Liver (tissue), 9 donors: ENCODE measurements around the gene AMZ1. TPM values are rescaled to one million over a fixed set of nuclear protein-coding genes. Genes with fewer than 3 reads are reported as not detected.

Source experiments
- DNase-seq: peaks from one replicate; pipeline ENCODE4 v3.0.0-alpha.2; 2017; ENCODE audit warnings: low spot score
- H3K27ac ChIP-seq, 2 donors: one replicate each; pipeline ENCODE4 v1.7.0; 2013; ENCODE audit warnings: inconsistent platforms in 2 of 2, low read length in 2 of 2, control low read depth in 1 of 2, low read depth in 1 of 2, mild to moderate bottlenecking in 1 of 2
- H3K27me3 ChIP-seq, 4 donors: one replicate each; pipeline versions ENCODE4 v1.6.1 to v1.7.0; 2013; ENCODE audit warnings: low read length in 3 of 4, inconsistent platforms in 1 of 4, mild to moderate bottlenecking in 1 of 4, moderate library complexity in 1 of 4; ENCODE audit not compliant: control insufficient read depth in 4 of 4, insufficient read depth in 4 of 4
- H3K36me3 ChIP-seq, 4 donors: one replicate each; pipeline versions ENCODE4 v1.6.1 to v1.7.0; 2013; ENCODE audit warnings: low read length in 3 of 4, mild to moderate bottlenecking in 3 of 4, low read depth in 1 of 4, moderate library complexity in 1 of 4; ENCODE audit not compliant: control insufficient read depth in 4 of 4, insufficient read depth in 3 of 4
- H3K4me1 ChIP-seq, 4 donors: one replicate each; pipeline versions ENCODE4 v1.6.1 to v1.7.0; 2013; ENCODE audit warnings: low read length in 3 of 4, mild to moderate bottlenecking in 3 of 4, moderate library complexity in 1 of 4; ENCODE audit not compliant: control insufficient read depth in 4 of 4, insufficient read depth in 4 of 4
- H3K4me3 ChIP-seq, 3 donors: one replicate each; pipeline versions ENCODE4 v1.6.1 to v1.7.0; 2013; ENCODE audit warnings: low read length in 3 of 3, control low read depth in 1 of 3, low read depth in 1 of 3, mild to moderate bottlenecking in 1 of 3
- H3K9ac ChIP-seq, 2 donors: one replicate each; pipeline ENCODE4 v1.7.0; 2013; ENCODE audit warnings: low read length in 2 of 2, mild to moderate bottlenecking in 2 of 2, moderate library complexity in 2 of 2, control low read depth in 1 of 2, low read depth in 1 of 2
- H3K9me3 ChIP-seq, 4 donors: one replicate each; pipeline versions ENCODE4 v1.6.1 to v1.7.0; 2013; ENCODE audit warnings: low read length in 3 of 4; ENCODE audit not compliant: control insufficient read depth in 4 of 4
- EGR1 ChIP-seq, 2 donors: IDR thresholded peaks; 2 replicates each; pipeline ENCODE4 v1.6.1; 2016 to 2018; ENCODE audit warnings: antibody characterized with exemption in 2 of 2, low read depth in 2 of 2
- FOXA1 ChIP-seq: IDR thresholded peaks from 2 replicates; pipeline ENCODE4 v1.6.1; 2016; ENCODE audit warnings: antibody characterized with exemption
- FOXA2 ChIP-seq: IDR thresholded peaks from 2 replicates; pipeline ENCODE4 v1.6.1; 2016; ENCODE audit warnings: antibody characterized with exemption
- GABPA ChIP-seq, 2 donors: IDR thresholded peaks in 1 of 2; conservative IDR thresholded peaks in 1 of 2; 2 replicates each; pipeline ENCODE4 v1.6.1; 2016; ENCODE audit warnings: antibody characterized with exemption in 2 of 2, mild to moderate bottlenecking in 1 of 2, moderate library complexity in 1 of 2
- HNF4A ChIP-seq, 2 donors: conservative IDR thresholded peaks; 2 replicates each; pipeline ENCODE4 v1.6.1; 2016; ENCODE audit warnings: antibody characterized with exemption in 2 of 2, mild to moderate bottlenecking in 2 of 2
- NR2F2 ChIP-seq: IDR thresholded peaks from 2 replicates; pipeline ENCODE4 v1.6.1; 2016; ENCODE audit warnings: antibody characterized with exemption
- RAD21 ChIP-seq, 2 donors: IDR thresholded peaks; 2 replicates each; pipeline ENCODE4 v1.6.1; 2016; ENCODE audit warnings: antibody characterized with exemption in 2 of 2, mild to moderate bottlenecking in 2 of 2
- RXRA ChIP-seq, 2 donors: IDR thresholded peaks; 2 replicates each; pipeline ENCODE4 v1.6.1; 2017 to 2018; ENCODE audit warnings: antibody characterized with exemption in 2 of 2, mild to moderate bottlenecking in 1 of 2
- SP1 ChIP-seq: IDR thresholded peaks from 2 replicates; pipeline ENCODE4 v1.6.1; 2018; ENCODE audit warnings: antibody characterized with exemption, mild to moderate bottlenecking
- TAF1 ChIP-seq: conservative IDR thresholded peaks from 2 replicates; pipeline ENCODE4 v1.6.1; 2016; ENCODE audit warnings: antibody characterized with exemption, mild to moderate bottlenecking
- YY1 ChIP-seq: IDR thresholded peaks from 2 replicates; pipeline ENCODE4 v1.6.1; 2016; ENCODE audit warnings: antibody characterized with exemption, mild to moderate bottlenecking
- WGBS: extraction: QIAGEN DNeasy Blood & Tissue Kit; methylation state at CpG from one replicate; pipeline ENCODE4 v1.1.7; 2013; 5-methylcytosine and 5-hydroxymethylcytosine counted together
- polyA plus RNA-seq, 2 donors: library from polyadenylated mRNA; stranded (reverse) in 1 of 2; unstranded in 1 of 2; fragments of 200-250 nt in 1 of 2; fragments of >200 nt in 1 of 2; fragmentation: Nextera tagmentation in 1 of 2; extraction: Ambion mirVana in 1 of 2; gene quantifications; one replicate each; pipeline versions ENCODE4 v1.2.1 to v1.2.3, GENCODE V29; 2013 to 2015
- total RNA-seq, 2 donors: library from RNA; depleted of rRNA; stranded (reverse); fragments of >200 nt; gene quantifications; one replicate each; pipeline ENCODE4 v1.2.3, GENCODE V29; 2014
- TF ChIP-seq, protein P1 (sequence below): IDR thresholded peaks from 2 replicates; pipeline ENCODE4 v1.6.1; 2016; ENCODE audit warnings: antibody characterized with exemption
- TF ChIP-seq, protein P2 (sequence below): IDR thresholded peaks from 2 replicates; pipeline ENCODE4 v1.6.1; 2016; ENCODE audit warnings: antibody characterized with exemption, mild to moderate bottlenecking
- TF ChIP-seq, protein P3 (sequence below): IDR thresholded peaks from 2 replicates; pipeline ENCODE4 v1.6.1; 2016; ENCODE audit warnings: antibody characterized with exemption
- TF ChIP-seq, protein P4 (sequence below): IDR thresholded peaks from 2 replicates; pipeline ENCODE4 v1.6.1; 2016; ENCODE audit warnings: antibody characterized with exemption
- TF ChIP-seq, protein P5 (sequence below): fragments of 150-350 bp; IDR thresholded peaks from 2 replicates; pipeline ENCODE4 v1.5.1; 2017; ENCODE audit warnings: improper control_type of control experiment, low read depth, low read length; ENCODE audit not compliant: missing input control
- donor health status: healthy.
- donor health status: healthy.
- donor health status: healthy.
- donor health status: healthy.
- donor health status: healthy.

The AMZ1 gene
- total and polyA plus RNA-seq, 4 donors: 0.10 to 1.3 (median 1.1) TPM; not detected in 1

DNA sequence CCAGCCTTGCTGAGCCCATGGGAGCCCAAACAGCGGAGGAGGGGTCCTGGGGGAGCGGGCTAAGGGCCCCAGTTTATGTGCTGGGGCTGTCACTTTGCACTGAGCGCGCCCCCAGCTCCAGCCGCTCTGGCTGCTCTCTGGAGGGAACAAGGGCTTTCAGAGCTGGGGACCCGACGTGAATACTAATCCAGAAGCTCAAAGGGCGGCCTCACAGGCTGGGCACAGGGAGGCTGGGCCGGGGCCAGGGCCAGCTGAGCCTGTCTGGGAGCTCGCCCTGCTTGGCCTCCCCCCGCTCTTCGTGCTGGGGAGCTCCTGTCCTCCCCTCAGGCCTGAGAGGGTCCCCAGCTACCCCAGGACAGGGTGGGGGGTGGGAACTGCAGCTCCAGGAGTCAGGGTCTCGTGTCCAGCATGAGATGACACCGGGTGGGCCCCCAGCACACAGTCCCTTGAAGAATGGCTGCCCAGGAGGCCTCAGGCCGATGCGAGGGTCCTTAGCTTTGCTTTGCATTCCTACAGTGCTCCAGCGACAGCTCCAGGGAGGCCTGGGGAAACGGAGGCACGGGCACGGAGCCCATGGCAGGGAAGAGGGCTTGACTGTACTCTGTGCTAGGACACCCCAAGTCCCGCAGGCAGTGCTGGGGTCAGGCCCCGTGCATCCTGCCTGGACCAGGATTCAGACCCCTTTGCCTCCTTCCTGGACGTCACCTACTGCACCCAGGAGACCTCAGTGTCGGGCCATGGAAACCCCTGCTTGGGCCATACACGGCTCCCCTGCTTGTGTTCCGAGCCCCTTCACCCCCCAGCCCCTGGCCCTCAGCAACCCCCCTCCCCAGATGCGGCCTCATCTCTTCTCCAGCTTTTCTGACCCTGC is 5.8 kb upstream of the AMZ1 start:
- Histone ChIP-seq H3K27me3 (peaks cover 0 to 2% (median 0%) of the 10 kb centered on the region in 4 donors), H3K4me1 (peaks cover 0 to 3% (median 1%) of the 10 kb centered on the region in 4 donors), H3K27ac (no peak overlapping the region), H3K9ac (no peak overlapping the region), H3K4me3 (no peak overlapping the region), H3K36me3 (no peaks in the 10 kb centered on the region), H3K9me3 (no peaks in the 10 kb centered on the region)
- 84% methylated on average over 27 of the region's 27 CpGs for WGBS
- TF ChIP-seq NR2F2 (no peak), RXRA (IDR thresholded peaks at IDR 0.05) (no peak), RAD21 (IDR thresholded peaks at IDR 0.05) (no peak), YY1 (no peak), HNF4A (conservative IDR thresholded peaks at IDR 0.05) (no peak), SP1 (no peak), EGR1 (IDR thresholded peaks at IDR 0.05; ENCODE audit: low read depth in 2 of 2) (no peak), FOXA1 (no peak), FOXA2 (no peak), TAF1 (no peak)
- TF ChIP-seq, protein P1, sequence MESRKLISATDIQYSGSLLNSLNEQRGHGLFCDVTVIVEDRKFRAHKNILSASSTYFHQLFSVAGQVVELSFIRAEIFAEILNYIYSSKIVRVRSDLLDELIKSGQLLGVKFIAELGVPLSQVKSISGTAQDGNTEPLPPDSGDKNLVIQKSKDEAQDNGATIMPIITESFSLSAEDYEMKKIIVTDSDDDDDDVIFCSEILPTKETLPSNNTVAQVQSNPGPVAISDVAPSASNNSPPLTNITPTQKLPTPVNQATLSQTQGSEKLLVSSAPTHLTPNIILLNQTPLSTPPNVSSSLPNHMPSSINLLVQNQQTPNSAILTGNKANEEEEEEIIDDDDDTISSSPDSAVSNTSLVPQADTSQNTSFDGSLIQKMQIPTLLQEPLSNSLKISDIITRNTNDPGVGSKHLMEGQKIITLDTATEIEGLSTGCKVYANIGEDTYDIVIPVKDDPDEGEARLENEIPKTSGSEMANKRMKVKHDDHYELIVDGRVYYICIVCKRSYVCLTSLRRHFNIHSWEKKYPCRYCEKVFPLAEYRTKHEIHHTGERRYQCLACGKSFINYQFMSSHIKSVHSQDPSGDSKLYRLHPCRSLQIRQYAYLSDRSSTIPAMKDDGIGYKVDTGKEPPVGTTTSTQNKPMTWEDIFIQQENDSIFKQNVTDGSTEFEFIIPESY: no peak
- TF ChIP-seq, protein P2, sequence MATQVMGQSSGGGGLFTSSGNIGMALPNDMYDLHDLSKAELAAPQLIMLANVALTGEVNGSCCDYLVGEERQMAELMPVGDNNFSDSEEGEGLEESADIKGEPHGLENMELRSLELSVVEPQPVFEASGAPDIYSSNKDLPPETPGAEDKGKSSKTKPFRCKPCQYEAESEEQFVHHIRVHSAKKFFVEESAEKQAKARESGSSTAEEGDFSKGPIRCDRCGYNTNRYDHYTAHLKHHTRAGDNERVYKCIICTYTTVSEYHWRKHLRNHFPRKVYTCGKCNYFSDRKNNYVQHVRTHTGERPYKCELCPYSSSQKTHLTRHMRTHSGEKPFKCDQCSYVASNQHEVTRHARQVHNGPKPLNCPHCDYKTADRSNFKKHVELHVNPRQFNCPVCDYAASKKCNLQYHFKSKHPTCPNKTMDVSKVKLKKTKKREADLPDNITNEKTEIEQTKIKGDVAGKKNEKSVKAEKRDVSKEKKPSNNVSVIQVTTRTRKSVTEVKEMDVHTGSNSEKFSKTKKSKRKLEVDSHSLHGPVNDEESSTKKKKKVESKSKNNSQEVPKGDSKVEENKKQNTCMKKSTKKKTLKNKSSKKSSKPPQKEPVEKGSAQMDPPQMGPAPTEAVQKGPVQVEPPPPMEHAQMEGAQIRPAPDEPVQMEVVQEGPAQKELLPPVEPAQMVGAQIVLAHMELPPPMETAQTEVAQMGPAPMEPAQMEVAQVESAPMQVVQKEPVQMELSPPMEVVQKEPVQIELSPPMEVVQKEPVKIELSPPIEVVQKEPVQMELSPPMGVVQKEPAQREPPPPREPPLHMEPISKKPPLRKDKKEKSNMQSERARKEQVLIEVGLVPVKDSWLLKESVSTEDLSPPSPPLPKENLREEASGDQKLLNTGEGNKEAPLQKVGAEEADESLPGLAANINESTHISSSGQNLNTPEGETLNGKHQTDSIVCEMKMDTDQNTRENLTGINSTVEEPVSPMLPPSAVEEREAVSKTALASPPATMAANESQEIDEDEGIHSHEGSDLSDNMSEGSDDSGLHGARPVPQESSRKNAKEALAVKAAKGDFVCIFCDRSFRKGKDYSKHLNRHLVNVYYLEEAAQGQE: no peak
- DNase-seq: no peak

DNA sequence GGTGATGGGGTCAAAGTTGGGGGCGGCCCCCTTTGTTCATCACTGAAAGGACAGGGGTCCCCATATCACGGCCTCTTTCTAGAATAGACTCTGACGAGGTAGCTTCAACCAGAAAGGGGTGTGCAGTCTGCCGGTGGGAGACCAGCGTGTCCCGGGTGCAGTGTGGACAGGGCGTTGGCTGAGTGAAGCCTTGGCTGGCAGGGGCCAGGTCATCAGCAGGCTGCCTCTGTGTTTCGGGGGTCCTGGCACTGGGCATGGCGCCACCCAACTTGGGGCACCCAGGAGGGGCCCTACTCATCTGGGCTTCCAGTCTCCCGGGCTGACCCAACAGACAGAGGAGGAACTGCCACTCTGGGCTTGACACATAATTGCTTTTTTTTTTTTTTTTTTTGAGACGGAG is 3.5 kb upstream of the AMZ1 start:
- Histone ChIP-seq H3K9ac (no peak overlapping the region), H3K36me3 (no peaks in the 10 kb centered on the region), H3K9me3 (no peaks in the 10 kb centered on the region), H3K27me3 (peaks cover 0 to 2% (median 0%) of the 10 kb centered on the region in 4 donors), H3K4me3 (no peak overlapping the region), H3K27ac (no peak overlapping the region), H3K4me1 (peaks cover 4 to 13% (median 6%) of the 10 kb centered on the region in 4 donors)
- WGBS: 93% methylated on average over 10 of the region's 11 CpGs
- no peak for DNase-seq
- TF ChIP-seq GABPA (IDR thresholded peaks at IDR 0.05 in 1 of 2, conservative IDR thresholded peaks at IDR 0.05 in 1 of 2) (no peak), FOXA1 (no peak), SP1 (no peak), RXRA (IDR thresholded peaks at IDR 0.05) (no peak), YY1 (no peak), RAD21 (IDR thresholded peaks at IDR 0.05) (no peak), FOXA2 (no peak), HNF4A (conservative IDR thresholded peaks at IDR 0.05) (no peak), TAF1 (no peak), NR2F2 (no peak)
- TF ChIP-seq, protein P1: no peak
- TF ChIP-seq, protein P3, sequence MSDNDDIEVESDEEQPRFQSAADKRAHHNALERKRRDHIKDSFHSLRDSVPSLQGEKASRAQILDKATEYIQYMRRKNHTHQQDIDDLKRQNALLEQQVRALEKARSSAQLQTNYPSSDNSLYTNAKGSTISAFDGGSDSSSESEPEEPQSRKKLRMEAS: no peak
- TF ChIP-seq, protein P4, sequence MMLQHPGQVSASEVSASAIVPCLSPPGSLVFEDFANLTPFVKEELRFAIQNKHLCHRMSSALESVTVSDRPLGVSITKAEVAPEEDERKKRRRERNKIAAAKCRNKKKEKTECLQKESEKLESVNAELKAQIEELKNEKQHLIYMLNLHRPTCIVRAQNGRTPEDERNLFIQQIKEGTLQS: no peak
- TF ChIP-seq, protein P5, sequence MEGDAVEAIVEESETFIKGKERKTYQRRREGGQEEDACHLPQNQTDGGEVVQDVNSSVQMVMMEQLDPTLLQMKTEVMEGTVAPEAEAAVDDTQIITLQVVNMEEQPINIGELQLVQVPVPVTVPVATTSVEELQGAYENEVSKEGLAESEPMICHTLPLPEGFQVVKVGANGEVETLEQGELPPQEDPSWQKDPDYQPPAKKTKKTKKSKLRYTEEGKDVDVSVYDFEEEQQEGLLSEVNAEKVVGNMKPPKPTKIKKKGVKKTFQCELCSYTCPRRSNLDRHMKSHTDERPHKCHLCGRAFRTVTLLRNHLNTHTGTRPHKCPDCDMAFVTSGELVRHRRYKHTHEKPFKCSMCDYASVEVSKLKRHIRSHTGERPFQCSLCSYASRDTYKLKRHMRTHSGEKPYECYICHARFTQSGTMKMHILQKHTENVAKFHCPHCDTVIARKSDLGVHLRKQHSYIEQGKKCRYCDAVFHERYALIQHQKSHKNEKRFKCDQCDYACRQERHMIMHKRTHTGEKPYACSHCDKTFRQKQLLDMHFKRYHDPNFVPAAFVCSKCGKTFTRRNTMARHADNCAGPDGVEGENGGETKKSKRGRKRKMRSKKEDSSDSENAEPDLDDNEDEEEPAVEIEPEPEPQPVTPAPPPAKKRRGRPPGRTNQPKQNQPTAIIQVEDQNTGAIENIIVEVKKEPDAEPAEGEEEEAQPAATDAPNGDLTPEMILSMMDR: no peak
